ENCODE results near the gene EGFL8. TPM values are rescaled to one million over a fixed set of nuclear protein-coding genes. Genes with fewer than 3 reads are reported as not detected.

EGFL8 gene
- total and polyA plus RNA-seq, 9 of the 15 experiments (the other 6 are each of a cell fraction or from before 2014, with no cell fraction given), result 2.2 to 47.4 (median 14.2) TPM

DNA sequence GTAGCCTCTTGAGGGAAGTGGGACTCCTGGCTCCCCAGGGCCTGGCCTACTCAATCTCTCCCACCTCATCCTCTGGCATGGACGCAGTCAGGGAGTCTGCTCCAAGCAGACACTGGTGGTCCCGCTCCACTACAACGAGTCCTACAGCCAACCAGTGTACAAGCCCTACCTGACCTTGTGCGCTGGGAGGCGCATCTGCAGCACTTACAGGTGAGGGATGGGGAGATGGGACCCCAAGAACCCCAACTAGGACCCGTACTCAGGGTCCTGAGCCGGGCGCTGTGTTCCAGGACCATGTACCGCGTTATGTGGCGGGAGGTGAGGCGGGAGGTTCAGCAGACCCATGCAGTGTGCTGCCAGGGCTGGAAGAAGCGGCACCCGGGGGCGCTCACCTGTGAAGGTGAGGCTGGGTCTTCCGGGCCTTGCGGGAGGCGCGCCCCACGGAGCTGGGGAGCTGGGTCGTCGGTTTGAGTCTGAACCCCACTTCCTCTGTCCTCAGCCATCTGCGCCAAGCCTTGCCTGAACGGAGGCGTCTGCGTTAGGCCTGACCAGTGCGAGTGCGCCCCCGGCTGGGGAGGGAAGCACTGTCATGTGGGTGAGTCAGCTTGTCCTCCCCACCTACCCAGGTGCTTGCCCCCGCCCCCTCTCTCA lies 2.1 kb downstream of the EGFL8 start (continued):
- TF ChIP-seq CCNT2 (IDR thresholded peaks at IDR 0.05; ENCODE audit: borderline replicate concordance, extremely low read depth, insufficient read length, low read depth, low read length) (peak; percentile 27), RBM22 (IDR thresholded peaks at IDR 0.05; ENCODE audit: low read depth, low read length, poor library complexity, severe bottlenecking) (peak; percentile 18), ZNF76 (CRISPR knock-in tag; IDR thresholded peaks at IDR 0.05; ENCODE audit: borderline replicate concordance) (no peak), MIER1 (IDR thresholded peaks at IDR 0.05; ENCODE audit: low read depth) (no peak), ETV1 (tag; conservative IDR thresholded peaks at IDR 0.05; ENCODE audit: low read depth) (no peak), ZKSCAN1 (IDR thresholded peaks at IDR 0.05; ENCODE audit: low read depth, low read length) (no peak), RAD51 (IDR thresholded peaks at IDR 0.05; ENCODE audit: borderline replicate concordance, low read depth) (no peak), CSDE1 (IDR thresholded peaks at IDR 0.05) (no peak), FOXA3 (CRISPR knock-in tag; conservative IDR thresholded peaks at IDR 0.05 in 1 of 2, IDR thresholded peaks at IDR 0.05 in 1 of 2) (no peak), RFX7 (CRISPR knock-in tag; IDR thresholded peaks at IDR 0.05) (no peak), ARID1B (IDR thresholded peaks at IDR 0.05) (0 out of 2 replicates have a peak, but pooled peaks have one; percentile 15), HLTF (IDR thresholded peaks at IDR 0.05) (no peak), HDGF (IDR thresholded peaks at IDR 0.05) (no peak), CBX3 (IDR thresholded peaks at IDR 0.05; ENCODE audit: borderline replicate concordance in 1 of 2, low read length in 2 of 2) (no peak), LARP7 (IDR thresholded peaks at IDR 0.05) (no peak), ZNF766 (CRISPR knock-in tag; conservative IDR thresholded peaks at IDR 0.05) (no peak), OTX1 (CRISPR knock-in tag; IDR thresholded peaks at IDR 0.05) (no peak)
- TF ChIP-seq, protein P1, sequence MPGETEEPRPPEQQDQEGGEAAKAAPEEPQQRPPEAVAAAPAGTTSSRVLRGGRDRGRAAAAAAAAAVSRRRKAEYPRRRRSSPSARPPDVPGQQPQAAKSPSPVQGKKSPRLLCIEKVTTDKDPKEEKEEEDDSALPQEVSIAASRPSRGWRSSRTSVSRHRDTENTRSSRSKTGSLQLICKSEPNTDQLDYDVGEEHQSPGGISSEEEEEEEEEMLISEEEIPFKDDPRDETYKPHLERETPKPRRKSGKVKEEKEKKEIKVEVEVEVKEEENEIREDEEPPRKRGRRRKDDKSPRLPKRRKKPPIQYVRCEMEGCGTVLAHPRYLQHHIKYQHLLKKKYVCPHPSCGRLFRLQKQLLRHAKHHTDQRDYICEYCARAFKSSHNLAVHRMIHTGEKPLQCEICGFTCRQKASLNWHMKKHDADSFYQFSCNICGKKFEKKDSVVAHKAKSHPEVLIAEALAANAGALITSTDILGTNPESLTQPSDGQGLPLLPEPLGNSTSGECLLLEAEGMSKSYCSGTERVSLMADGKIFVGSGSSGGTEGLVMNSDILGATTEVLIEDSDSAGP (CRISPR knock-in tag; IDR thresholded peaks at IDR 0.05), result no peak
- TF ChIP-seq, protein P2, sequence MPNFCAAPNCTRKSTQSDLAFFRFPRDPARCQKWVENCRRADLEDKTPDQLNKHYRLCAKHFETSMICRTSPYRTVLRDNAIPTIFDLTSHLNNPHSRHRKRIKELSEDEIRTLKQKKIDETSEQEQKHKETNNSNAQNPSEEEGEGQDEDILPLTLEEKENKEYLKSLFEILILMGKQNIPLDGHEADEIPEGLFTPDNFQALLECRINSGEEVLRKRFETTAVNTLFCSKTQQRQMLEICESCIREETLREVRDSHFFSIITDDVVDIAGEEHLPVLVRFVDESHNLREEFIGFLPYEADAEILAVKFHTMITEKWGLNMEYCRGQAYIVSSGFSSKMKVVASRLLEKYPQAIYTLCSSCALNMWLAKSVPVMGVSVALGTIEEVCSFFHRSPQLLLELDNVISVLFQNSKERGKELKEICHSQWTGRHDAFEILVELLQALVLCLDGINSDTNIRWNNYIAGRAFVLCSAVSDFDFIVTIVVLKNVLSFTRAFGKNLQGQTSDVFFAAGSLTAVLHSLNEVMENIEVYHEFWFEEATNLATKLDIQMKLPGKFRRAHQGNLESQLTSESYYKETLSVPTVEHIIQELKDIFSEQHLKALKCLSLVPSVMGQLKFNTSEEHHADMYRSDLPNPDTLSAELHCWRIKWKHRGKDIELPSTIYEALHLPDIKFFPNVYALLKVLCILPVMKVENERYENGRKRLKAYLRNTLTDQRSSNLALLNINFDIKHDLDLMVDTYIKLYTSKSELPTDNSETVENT (CRISPR knock-in tag; IDR thresholded peaks at IDR 0.05), result no peak
- TF ChIP-seq, protein P3, sequence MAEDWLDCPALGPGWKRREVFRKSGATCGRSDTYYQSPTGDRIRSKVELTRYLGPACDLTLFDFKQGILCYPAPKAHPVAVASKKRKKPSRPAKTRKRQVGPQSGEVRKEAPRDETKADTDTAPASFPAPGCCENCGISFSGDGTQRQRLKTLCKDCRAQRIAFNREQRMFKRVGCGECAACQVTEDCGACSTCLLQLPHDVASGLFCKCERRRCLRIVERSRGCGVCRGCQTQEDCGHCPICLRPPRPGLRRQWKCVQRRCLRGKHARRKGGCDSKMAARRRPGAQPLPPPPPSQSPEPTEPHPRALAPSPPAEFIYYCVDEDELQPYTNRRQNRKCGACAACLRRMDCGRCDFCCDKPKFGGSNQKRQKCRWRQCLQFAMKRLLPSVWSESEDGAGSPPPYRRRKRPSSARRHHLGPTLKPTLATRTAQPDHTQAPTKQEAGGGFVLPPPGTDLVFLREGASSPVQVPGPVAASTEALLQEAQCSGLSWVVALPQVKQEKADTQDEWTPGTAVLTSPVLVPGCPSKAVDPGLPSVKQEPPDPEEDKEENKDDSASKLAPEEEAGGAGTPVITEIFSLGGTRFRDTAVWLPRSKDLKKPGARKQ (CRISPR knock-in tag; IDR thresholded peaks at IDR 0.05), result no peak
- TF ChIP-seq, protein P4, sequence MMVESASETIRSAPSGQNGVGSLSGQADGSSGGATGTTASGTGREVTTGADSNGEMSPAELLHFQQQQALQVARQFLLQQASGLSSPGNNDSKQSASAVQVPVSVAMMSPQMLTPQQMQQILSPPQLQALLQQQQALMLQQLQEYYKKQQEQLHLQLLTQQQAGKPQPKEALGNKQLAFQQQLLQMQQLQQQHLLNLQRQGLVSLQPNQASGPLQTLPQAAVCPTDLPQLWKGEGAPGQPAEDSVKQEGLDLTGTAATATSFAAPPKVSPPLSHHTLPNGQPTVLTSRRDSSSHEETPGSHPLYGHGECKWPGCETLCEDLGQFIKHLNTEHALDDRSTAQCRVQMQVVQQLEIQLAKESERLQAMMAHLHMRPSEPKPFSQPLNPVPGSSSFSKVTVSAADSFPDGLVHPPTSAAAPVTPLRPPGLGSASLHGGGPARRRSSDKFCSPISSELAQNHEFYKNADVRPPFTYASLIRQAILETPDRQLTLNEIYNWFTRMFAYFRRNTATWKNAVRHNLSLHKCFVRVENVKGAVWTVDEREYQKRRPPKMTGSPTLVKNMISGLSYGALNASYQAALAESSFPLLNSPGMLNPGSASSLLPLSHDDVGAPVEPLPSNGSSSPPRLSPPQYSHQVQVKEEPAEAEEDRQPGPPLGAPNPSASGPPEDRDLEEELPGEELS (CRISPR knock-in tag; IDR thresholded peaks at IDR 0.05; ENCODE audit: borderline replicate concordance), result no peak

Measured in K562 (cell line).